Measurements from ENCODE around the gene COL13A1.
A peak's percentile ranks its signal among the peaks of the same experiment; 100 is the strongest.

The COL13A1 gene

DNA sequence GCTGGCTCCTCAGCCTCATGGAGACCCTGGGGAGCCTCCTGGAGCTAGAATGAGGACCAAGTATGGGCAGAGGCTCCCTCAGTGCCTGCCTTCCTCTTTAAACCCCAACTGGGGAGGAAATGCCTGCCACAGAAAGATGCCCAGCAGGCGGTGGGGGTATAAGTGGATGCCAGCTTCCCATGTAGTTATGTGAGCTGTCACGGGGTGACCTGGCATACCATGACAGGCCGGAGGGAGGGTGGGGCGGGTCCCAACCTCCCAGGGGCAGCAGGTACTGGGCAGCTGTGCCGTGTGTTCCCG is 35.0 kb downstream of the COL13A1 start:
- H2AFZ ChIP-seq (ENCODE audit: low read length, unreplicated experiment): no peak overlapping the region
- no peak overlapping the region for H3K27ac ChIP-seq (ENCODE audit: low read depth, low read length)
- H3K4me3 ChIP-seq (ENCODE audit: low read depth, low read length): no peak overlapping the region
- H3K36me3 ChIP-seq (ENCODE audit: insufficient read depth, low read length): no peaks in the 10 kb centered on the region
- H3K4me1 ChIP-seq (ENCODE audit: control insufficient read depth, insufficient read depth, low read length, unreplicated experiment): peaks cover 23% of the 10 kb centered on the region
- H3K27me3 ChIP-seq (ENCODE audit: insufficient read depth, low read length): no peaks in the 10 kb centered on the region
- no peaks in the 10 kb centered on the region for H3K79me2 ChIP-seq (ENCODE audit: control insufficient read depth, insufficient read depth, low read length, unreplicated experiment)

DNA sequence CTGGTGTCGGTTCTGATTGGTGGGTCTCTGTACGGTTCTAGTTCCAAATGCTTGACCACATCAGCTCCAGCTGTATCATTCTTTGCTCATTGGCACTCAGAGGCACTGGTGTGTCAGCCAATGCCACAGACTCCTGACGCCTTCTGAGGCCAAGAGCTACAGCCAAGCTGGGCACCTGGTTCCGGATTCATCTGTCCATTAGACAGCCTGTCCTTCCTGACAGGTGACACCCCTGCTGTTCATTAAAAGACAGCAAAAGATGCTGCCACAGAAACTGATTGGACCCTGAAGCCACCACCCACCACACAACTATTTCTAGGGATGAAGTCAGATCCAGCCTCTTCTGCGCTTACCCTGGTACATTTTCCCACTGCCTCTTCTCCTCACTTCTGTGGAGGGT is 35.6 kb downstream of the COL13A1 start:
- Histone ChIP-seq H3K27ac (ENCODE audit: low read depth, low read length) (no peak overlapping the region), H3K4me3 (ENCODE audit: low read depth, low read length) (no peak overlapping the region), H3K27me3 (ENCODE audit: insufficient read depth, low read length) (no peaks in the 10 kb centered on the region), H3K79me2 (ENCODE audit: control insufficient read depth, insufficient read depth, low read length, unreplicated experiment) (no peaks in the 10 kb centered on the region), H3K4me1 (ENCODE audit: control insufficient read depth, insufficient read depth, low read length, unreplicated experiment) (peaks cover 23% of the 10 kb centered on the region), H3K36me3 (ENCODE audit: insufficient read depth, low read length) (no peaks in the 10 kb centered on the region), H2AFZ (ENCODE audit: low read length, unreplicated experiment) (no peak overlapping the region)

DNA sequence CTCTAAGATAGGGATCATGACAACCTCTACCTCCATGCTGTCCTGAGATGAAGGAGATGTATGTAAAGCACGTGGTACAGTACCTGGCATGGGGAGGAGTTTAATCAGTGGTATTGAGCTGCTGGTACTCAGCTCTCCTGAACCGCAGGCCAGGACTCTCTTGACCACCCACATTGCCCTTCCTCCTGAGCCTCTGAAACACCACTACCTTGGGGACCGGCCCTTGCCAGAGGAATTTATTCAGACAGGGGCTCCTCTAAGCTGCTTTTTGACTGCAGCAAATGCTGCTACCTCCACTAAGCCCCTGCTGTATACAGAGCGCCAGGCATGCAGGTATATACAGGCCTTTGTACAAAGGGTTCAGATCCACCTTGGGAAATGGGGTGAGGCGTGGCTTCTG is 36.7 kb downstream of the COL13A1 start:
- no peaks in the 10 kb centered on the region for H3K36me3 ChIP-seq (ENCODE audit: insufficient read depth, low read length)
- H3K79me2 ChIP-seq (ENCODE audit: control insufficient read depth, insufficient read depth, low read length, unreplicated experiment): no peaks in the 10 kb centered on the region
- H3K4me3 ChIP-seq (ENCODE audit: low read depth, low read length): no peak overlapping the region
- no peaks in the 10 kb centered on the region for H3K27me3 ChIP-seq (ENCODE audit: insufficient read depth, low read length)
- H2AFZ ChIP-seq (ENCODE audit: low read length, unreplicated experiment): no peak overlapping the region
- peaks cover 23% of the 10 kb centered on the region for H3K4me1 ChIP-seq (ENCODE audit: control insufficient read depth, insufficient read depth, low read length, unreplicated experiment)
- H3K27ac ChIP-seq (ENCODE audit: low read depth, low read length): no peak overlapping the region

DNA sequence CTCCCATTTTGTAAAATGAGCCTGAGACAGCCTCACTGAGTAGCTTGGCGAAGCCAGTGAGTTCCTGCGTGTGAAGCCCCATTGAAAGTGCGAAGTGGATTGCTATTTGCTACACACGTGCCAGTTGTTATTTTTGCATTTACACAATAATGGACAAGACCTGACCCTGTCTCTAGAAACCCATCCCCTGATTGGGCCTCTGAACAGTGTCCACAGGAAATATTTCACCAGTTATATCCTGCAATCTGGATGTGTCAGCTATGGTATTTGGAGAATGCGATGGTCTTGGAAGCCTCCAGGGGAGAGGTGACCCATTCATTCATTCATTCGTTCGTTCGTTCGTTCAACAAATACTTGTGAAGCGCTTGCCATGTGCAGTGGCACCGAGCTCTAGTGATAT is 37.1 kb downstream of the COL13A1 start:
- Histone ChIP-seq H3K27ac (ENCODE audit: low read depth, low read length) (peak overlapping the region; percentile 27; the same call in 1 of the 2 replicates), H2AFZ (ENCODE audit: low read length, unreplicated experiment) (no peak overlapping the region), H3K4me1 (ENCODE audit: control insufficient read depth, insufficient read depth, low read length, unreplicated experiment) (peaks cover 23% of the 10 kb centered on the region), H3K36me3 (ENCODE audit: insufficient read depth, low read length) (no peaks in the 10 kb centered on the region), H3K4me3 (ENCODE audit: low read depth, low read length) (no peak overlapping the region), H3K79me2 (ENCODE audit: control insufficient read depth, insufficient read depth, low read length, unreplicated experiment) (no peaks in the 10 kb centered on the region), H3K27me3 (ENCODE audit: insufficient read depth, low read length) (no peaks in the 10 kb centered on the region)

DNA sequence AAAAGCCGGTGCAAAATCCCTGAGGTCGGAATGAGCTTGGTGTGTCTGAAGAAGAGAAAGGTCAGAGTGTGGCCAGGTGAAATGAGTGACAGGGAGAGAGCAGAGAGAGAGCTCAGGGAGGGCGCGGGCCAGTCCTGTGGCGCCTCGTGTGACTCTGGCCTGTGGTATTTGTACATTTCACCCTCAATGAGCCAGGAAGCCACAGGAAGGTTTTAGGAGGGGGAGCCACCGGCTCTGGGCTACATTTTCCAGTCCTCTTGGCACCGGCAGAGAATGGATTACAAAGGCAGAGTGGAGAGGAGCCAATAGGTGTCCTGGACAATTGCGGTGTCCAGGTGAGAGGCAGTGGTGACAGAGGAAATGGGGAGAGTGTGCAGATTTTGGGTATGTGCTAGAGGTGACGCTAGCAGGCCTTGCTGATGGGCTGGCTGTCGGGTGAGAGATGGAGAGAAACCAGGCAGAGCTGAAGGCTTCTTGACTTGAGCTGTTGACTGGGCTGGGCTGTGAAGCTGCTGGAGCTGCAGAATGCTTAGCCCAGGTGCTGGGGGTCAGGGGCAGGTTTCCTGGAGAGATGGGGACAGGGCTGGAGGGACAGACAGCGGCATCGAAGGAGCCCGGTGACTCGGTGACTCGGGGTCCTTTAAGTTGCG is 38.1 kb downstream of the COL13A1 start:
- H3K27me3 ChIP-seq (ENCODE audit: insufficient read depth, low read length): no peaks in the 10 kb centered on the region
- peaks cover 23% of the 10 kb centered on the region for H3K4me1 ChIP-seq (ENCODE audit: control insufficient read depth, insufficient read depth, low read length, unreplicated experiment)
- H3K36me3 ChIP-seq (ENCODE audit: insufficient read depth, low read length): no peaks in the 10 kb centered on the region
- no peak overlapping the region for H2AFZ ChIP-seq (ENCODE audit: low read length, unreplicated experiment)
- no peak overlapping the region for H3K4me3 ChIP-seq (ENCODE audit: low read depth, low read length)
- H3K79me2 ChIP-seq (ENCODE audit: control insufficient read depth, insufficient read depth, low read length, unreplicated experiment): no peaks in the 10 kb centered on the region
- peak overlapping the region; percentile 27 for H3K27ac ChIP-seq (ENCODE audit: low read depth, low read length)

DNA sequence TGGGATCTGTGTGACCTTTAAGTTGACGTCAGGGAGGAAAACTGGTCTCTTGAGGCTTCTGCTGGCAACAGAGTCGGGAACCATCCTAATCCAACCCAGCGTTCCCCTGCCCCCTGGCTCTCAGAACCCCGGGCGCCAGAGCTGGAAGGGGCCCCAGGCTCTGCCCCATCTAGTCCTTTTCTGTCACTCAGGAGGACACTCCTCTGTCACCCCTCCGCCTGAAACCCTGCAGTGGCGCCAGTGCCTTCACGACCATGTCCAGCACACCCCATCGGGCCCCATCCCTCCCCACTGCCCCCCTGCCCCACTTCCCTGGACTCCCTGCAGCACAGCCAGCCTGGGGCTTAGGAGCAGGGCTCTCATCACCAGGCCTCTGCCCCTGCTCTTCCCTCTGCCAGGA is 39.1 kb downstream of the COL13A1 start:
- Histone ChIP-seq H3K27ac (ENCODE audit: low read depth, low read length) (no peak overlapping the region), H3K4me1 (ENCODE audit: control insufficient read depth, insufficient read depth, low read length, unreplicated experiment) (peaks cover 27% of the 10 kb centered on the region), H2AFZ (ENCODE audit: low read length, unreplicated experiment) (no peak overlapping the region), H3K27me3 (ENCODE audit: insufficient read depth, low read length) (no peaks in the 10 kb centered on the region), H3K36me3 (ENCODE audit: insufficient read depth, low read length) (no peaks in the 10 kb centered on the region), H3K79me2 (ENCODE audit: control insufficient read depth, insufficient read depth, low read length, unreplicated experiment) (no peaks in the 10 kb centered on the region), H3K4me3 (ENCODE audit: low read depth, low read length) (no peak overlapping the region)

DNA sequence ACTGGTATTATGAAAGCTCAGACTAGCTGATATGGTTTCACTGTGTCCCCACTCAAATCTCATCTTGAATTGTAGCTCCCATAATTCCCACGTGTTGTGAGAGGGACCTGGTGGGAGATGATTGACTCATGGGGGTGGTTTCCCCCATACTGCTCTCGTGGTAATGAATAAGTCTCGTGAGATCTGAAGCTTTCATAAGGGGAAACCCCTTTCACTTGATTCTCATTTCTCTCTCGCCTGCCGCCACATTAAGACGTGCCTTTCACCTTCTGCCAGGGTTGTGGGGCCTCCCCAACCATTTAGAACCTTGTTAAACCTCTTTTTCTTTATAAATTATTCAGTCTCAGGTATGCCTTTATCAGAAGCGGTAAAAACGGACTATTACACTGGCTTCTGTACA is 40.3 kb downstream of the COL13A1 start:
- Histone ChIP-seq H3K4me3 (ENCODE audit: low read depth, low read length) (no peak overlapping the region), H3K27me3 (ENCODE audit: insufficient read depth, low read length) (no peaks in the 10 kb centered on the region), H3K4me1 (ENCODE audit: control insufficient read depth, insufficient read depth, low read length, unreplicated experiment) (peaks cover 38% of the 10 kb centered on the region), H3K79me2 (ENCODE audit: control insufficient read depth, insufficient read depth, low read length, unreplicated experiment) (no peaks in the 10 kb centered on the region), H2AFZ (ENCODE audit: low read length, unreplicated experiment) (no peak overlapping the region), H3K27ac (ENCODE audit: low read depth, low read length) (no peak overlapping the region), H3K36me3 (ENCODE audit: insufficient read depth, low read length) (no peaks in the 10 kb centered on the region)

DNA sequence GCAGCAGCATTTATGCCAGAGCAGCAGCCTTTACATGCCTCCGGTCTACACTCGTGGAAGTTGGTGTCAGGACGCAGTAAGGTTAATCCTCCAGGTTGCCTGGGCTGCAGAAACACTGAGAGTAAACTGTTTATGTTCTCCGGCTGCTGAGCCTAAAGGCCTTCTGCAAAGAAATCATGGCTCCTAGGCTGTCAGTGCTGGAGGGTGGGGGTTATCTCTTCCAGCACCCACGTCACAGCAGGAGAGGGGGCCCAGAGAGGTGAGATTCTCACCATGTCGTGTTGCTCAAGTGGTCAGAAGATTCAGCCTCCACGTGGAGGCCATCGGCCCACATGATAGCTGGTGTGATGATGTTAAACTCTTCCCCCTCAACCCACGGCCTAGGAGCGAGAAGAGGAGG is 41.2 kb downstream of the COL13A1 start:
- Histone ChIP-seq H3K4me1 (ENCODE audit: control insufficient read depth, insufficient read depth, low read length, unreplicated experiment) (peaks cover 47% of the 10 kb centered on the region), H3K36me3 (ENCODE audit: insufficient read depth, low read length) (no peaks in the 10 kb centered on the region), H3K27me3 (ENCODE audit: insufficient read depth, low read length) (no peaks in the 10 kb centered on the region), H3K79me2 (ENCODE audit: control insufficient read depth, insufficient read depth, low read length, unreplicated experiment) (no peaks in the 10 kb centered on the region), H3K4me3 (ENCODE audit: low read depth, low read length) (no peak overlapping the region), H2AFZ (ENCODE audit: low read length, unreplicated experiment) (no peak overlapping the region), H3K27ac (ENCODE audit: low read depth, low read length) (no peak overlapping the region)

DNA sequence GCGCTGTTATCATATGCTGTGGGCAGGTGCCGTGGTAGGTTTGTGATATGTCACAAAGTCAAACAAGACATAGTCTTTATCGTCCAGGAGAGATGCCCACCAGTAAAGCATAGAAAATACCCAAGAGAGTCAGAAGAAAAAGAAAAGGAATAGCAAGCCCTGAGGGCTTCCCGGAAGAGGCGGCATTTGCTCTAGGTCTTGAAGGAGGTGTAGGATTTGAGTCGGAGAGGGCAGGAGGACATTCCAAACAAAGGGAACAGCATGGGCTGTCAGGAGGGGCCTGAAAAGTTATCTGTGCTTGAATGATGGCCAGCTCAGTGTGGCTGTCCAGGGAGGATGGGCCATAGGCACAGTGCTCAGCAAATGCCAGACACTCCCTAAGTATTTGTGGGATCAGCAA is 42.2 kb downstream of the COL13A1 start:
- no peak overlapping the region for H3K27ac ChIP-seq (ENCODE audit: low read depth, low read length)
- no peak overlapping the region for H2AFZ ChIP-seq (ENCODE audit: low read length, unreplicated experiment)
- H3K36me3 ChIP-seq (ENCODE audit: insufficient read depth, low read length): no peaks in the 10 kb centered on the region
- H3K4me3 ChIP-seq (ENCODE audit: low read depth, low read length): no peak overlapping the region
- H3K4me1 ChIP-seq (ENCODE audit: control insufficient read depth, insufficient read depth, low read length, unreplicated experiment): peaks cover 41% of the 10 kb centered on the region
- H3K79me2 ChIP-seq (ENCODE audit: control insufficient read depth, insufficient read depth, low read length, unreplicated experiment): no peaks in the 10 kb centered on the region
- H3K27me3 ChIP-seq (ENCODE audit: insufficient read depth, low read length): no peaks in the 10 kb centered on the region

DNA sequence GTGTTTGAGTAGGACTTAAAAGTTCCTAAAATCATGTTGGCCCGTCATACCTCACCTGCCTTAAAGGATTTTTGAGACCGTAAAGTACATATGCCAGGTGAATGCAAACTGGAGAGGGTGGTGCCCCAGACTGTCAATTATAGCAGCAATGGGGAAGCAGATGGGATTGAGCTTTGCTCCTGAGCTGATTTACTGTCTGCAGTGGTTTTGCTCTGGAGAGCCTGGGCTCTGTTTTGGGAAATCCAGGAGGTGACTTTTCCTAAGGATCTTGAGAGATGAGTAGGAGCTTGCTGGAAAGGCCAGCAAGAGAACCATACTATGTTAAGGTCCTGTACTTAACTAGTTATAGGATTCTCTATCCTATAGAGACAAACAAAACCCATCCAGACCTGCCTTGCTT is 43.0 kb downstream of the COL13A1 start:
- Histone ChIP-seq H3K4me3 (ENCODE audit: low read depth, low read length) (no peak overlapping the region), H3K36me3 (ENCODE audit: insufficient read depth, low read length) (no peaks in the 10 kb centered on the region), H3K4me1 (ENCODE audit: control insufficient read depth, insufficient read depth, low read length, unreplicated experiment) (peaks cover 33% of the 10 kb centered on the region), H3K27me3 (ENCODE audit: insufficient read depth, low read length) (no peaks in the 10 kb centered on the region), H3K27ac (ENCODE audit: low read depth, low read length) (no peak overlapping the region), H3K79me2 (ENCODE audit: control insufficient read depth, insufficient read depth, low read length, unreplicated experiment) (no peaks in the 10 kb centered on the region), H2AFZ (ENCODE audit: low read length, unreplicated experiment) (no peak overlapping the region)

DNA sequence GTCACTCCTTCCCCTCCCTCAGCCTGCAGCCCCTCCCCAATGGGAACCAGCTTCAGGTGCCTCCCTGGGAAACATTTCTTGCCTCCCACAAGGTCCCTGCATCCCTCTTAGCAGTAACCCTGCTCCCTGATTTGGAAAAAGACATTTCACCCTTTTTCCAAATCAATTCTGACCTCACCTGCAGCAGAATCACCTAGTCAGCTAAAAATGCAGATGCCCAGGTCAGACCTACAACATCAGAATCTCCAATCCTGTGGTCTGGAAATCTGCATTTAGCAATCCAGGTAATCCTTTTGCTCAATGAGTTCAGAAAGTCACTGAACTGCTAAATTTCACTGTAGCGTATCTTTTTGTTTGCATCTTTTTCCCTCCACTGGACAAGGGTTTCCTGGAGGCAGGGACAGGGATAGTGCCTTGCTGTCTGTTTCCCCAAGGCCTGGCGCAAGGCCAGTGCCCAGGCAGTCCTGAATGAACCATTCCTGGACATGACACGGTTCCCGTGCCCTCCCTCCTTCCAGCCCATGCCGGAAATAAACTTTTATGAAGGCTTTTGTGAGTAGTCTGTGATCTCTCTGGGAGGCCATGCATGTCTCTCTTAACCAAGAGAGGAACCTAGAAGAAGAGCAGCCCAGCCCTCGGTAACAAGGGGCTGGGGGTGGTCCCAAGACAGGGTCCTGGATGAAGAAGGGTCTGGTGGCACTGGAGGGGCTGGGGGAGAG is 44.0 kb downstream of the COL13A1 start:
- Histone ChIP-seq H2AFZ (ENCODE audit: low read length, unreplicated experiment) (no peak overlapping the region), H3K4me3 (ENCODE audit: low read depth, low read length) (no peak overlapping the region), H3K27me3 (ENCODE audit: insufficient read depth, low read length) (no peaks in the 10 kb centered on the region), H3K79me2 (ENCODE audit: control insufficient read depth, insufficient read depth, low read length, unreplicated experiment) (no peaks in the 10 kb centered on the region), H3K36me3 (ENCODE audit: insufficient read depth, low read length) (no peaks in the 10 kb centered on the region), H3K4me1 (ENCODE audit: control insufficient read depth, insufficient read depth, low read length, unreplicated experiment) (peaks cover 25% of the 10 kb centered on the region), H3K27ac (ENCODE audit: low read depth, low read length) (no peak overlapping the region)
